Peyer's patch (tissue), 4 donors: ENCODE results near the gene PCDHB6.

Experiments used
- POLR2A ChIP-seq, 2 donors: fragments of 450-650 bp; IDR thresholded peaks; one replicate each; pipeline ENCODE4 v1.5.1; 2017; ENCODE audit warnings: antibody characterized with exemption in 2 of 2, mild to moderate bottlenecking in 2 of 2, moderate library complexity in 2 of 2
- TF ChIP-seq, protein P1 (sequence below), 6 experiments: fragments of 450-650 bp in 4 of 6; fragments of 200-600 bp in 2 of 6; sonication (generic) in 1 of 6; IDR thresholded peaks; one replicate each; pipeline ENCODE4 v1.5.1; 2017 to 2019; ENCODE audit warnings: antibody characterized with exemption in 6 of 6, mild to moderate bottlenecking in 3 of 6, moderate library complexity in 1 of 6

DNA sequence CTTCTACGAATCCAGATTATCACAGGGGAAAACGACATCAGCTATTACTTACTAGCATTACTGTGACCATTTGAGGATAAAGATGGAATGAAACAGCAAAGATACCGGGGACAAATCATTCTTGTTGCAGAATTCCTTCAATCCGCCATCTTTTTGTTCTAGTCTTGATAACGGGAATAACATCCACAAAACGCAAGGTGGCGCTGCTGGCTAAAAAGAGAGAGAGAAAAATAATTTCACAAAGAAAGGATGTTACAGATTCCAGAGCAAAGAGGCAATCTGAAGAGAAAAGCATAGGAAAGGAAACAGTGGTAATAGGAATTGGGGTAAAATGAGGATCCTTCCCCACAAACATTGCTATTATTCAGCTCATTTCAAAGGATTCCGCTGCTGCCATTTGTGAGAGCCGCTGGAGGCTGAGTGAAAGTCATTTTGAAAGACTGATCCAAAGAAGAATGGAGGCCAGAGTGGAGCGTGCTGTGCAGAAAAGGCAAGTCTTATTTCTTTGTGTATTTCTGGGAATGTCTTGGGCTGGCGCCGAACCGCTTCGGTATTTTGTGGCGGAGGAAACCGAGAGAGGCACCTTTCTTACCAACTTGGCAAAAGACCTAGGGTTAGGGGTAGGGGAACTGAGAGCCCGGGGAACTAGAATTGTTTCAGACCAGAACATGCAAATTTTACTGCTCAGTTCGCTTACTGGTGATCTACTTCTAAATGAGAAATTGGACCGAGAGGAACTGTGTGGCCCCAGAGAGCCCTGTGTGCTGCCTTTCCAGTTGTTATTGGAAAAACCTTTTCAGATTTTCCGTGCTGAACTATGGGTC lies 22.7 kb downstream of the PCDHB6 start, which contains the start of gene PCDHB7:
- TF ChIP-seq, protein P1, sequence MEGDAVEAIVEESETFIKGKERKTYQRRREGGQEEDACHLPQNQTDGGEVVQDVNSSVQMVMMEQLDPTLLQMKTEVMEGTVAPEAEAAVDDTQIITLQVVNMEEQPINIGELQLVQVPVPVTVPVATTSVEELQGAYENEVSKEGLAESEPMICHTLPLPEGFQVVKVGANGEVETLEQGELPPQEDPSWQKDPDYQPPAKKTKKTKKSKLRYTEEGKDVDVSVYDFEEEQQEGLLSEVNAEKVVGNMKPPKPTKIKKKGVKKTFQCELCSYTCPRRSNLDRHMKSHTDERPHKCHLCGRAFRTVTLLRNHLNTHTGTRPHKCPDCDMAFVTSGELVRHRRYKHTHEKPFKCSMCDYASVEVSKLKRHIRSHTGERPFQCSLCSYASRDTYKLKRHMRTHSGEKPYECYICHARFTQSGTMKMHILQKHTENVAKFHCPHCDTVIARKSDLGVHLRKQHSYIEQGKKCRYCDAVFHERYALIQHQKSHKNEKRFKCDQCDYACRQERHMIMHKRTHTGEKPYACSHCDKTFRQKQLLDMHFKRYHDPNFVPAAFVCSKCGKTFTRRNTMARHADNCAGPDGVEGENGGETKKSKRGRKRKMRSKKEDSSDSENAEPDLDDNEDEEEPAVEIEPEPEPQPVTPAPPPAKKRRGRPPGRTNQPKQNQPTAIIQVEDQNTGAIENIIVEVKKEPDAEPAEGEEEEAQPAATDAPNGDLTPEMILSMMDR (IDR thresholded peaks at IDR 0.05): peak in 2 of 6 experiments; percentile 12 to 17
- TF ChIP-seq POLR2A (IDR thresholded peaks at IDR 0.05): no peak
